Suprapubic skin (tissue), 4 donors: ENCODE results near the gene ZMYND11. TPM values are rescaled to one million over a fixed set of nuclear protein-coding genes. Genes with fewer than 3 reads are reported as not detected.

Experiments used
- DNase-seq, 2 donors: peaks; one replicate each; pipeline ENCODE4 v3.0.0-alpha.2; 2019; ENCODE audit warnings: low spot score in 2 of 2
- H3K27ac ChIP-seq: fragments of 200-600 bp; sonication (generic); one replicate; pipeline ENCODE4 v1.5.1; 2019
- H3K27me3 ChIP-seq: fragments of 200-600 bp; sonication (generic); one replicate; pipeline ENCODE4 v1.5.1; 2019
- H3K36me3 ChIP-seq: fragments of 200-600 bp; sonication (generic); one replicate; pipeline ENCODE4 v1.5.1; 2019
- H3K4me1 ChIP-seq: fragments of 200-600 bp; sonication (generic); one replicate; pipeline ENCODE4 v1.5.1; 2019
- H3K4me3 ChIP-seq: fragments of 200-600 bp; sonication (generic); one replicate; pipeline ENCODE4 v1.5.1; 2019; ENCODE audit warnings: mild to moderate bottlenecking
- H3K9me3 ChIP-seq: fragments of 200-600 bp; sonication (generic); one replicate; pipeline ENCODE4 v1.5.1; 2019
- CTCF ChIP-seq, 2 donors: fragments of 200-600 bp in 1 of 2; fragments of 450-650 bp in 1 of 2; sonication (generic) in 1 of 2; IDR thresholded peaks; one replicate each; pipeline ENCODE4 v1.5.1; 2016 to 2019; ENCODE audit warnings: antibody characterized with exemption in 2 of 2, mild to moderate bottlenecking in 1 of 2, moderate library complexity in 1 of 2
- EP300 ChIP-seq: sonication (generic); formaldehyde crosslinking; IDR thresholded peaks from one replicate; pipeline ENCODE4 v1.6.1; 2017; ENCODE audit warnings: antibody characterized with exemption
- POLR2A ChIP-seq, 2 donors: fragments of 450-650 bp; IDR thresholded peaks; one replicate each; pipeline ENCODE4 v1.6.1; 2017; ENCODE audit warnings: antibody characterized with exemption in 2 of 2, mild to moderate bottlenecking in 2 of 2, moderate library complexity in 2 of 2
- POLR2AphosphoS5 ChIP-seq, 3 donors: sonication (generic); formaldehyde crosslinking; IDR thresholded peaks; one replicate each; pipeline ENCODE4 v1.6.1; 2017; ENCODE audit warnings: antibody characterized with exemption in 3 of 3
- WGBS: methylation state at CpG from one replicate; pipeline ENCODE4 v1.1.5; 2018; 5-methylcytosine and 5-hydroxymethylcytosine counted together
- total RNA-seq, 4 donors: library from RNA; depleted of rRNA; stranded (reverse); fragments of >200 nt; gene quantifications; one replicate each; pipeline ENCODE4 v1.1.0, GENCODE V29; 2016

Gene ZMYND11
- total RNA-seq, 4 donors from 2014 or later, result 35.4 to 66.6 (median 53.1) TPM

- Histone ChIP-seq H3K27me3 (no peaks in the 10 kb centered on the region), H3K36me3 (no peaks in the 10 kb centered on the region), H3K4me1 (no peaks in the 10 kb centered on the region), H3K27ac (no peak overlapping the region), H3K9me3 (no peaks in the 10 kb centered on the region), H3K4me3 (no peak overlapping the region)
- DNase-seq, result peak in 1 of 2 donors; percentile 21
- WGBS, result 67% methylated on average over 8 of the region's 8 CpGs
- no peak for TF ChIP-seq EP300
- no peak for TF ChIP-seq POLR2AphosphoS5 (IDR thresholded peaks at IDR 0.05)
- TF ChIP-seq CTCF (IDR thresholded peaks at IDR 0.05), result no peak
- TF ChIP-seq POLR2A (IDR thresholded peaks at IDR 0.05), result no peak
Observed at GRCh38 chr10:266974-267425, 131.7 kb downstream of the ZMYND11 start.

- no peak overlapping the region for H3K27ac ChIP-seq
- H3K4me3 ChIP-seq, result no peak overlapping the region
- H3K27me3 ChIP-seq, result no peaks in the 10 kb centered on the region
- no peak for TF ChIP-seq POLR2AphosphoS5 (IDR thresholded peaks at IDR 0.05)
- no peak for TF ChIP-seq EP300
- no peak for TF ChIP-seq POLR2A (IDR thresholded peaks at IDR 0.05)
- no peak for TF ChIP-seq CTCF (IDR thresholded peaks at IDR 0.05)
- no peaks in the 10 kb centered on the region for H3K4me1 ChIP-seq
- no peaks in the 10 kb centered on the region for H3K9me3 ChIP-seq
- H3K36me3 ChIP-seq, result no peaks in the 10 kb centered on the region
- 88% methylated on average over 11 of the region's 11 CpGs for WGBS
- DNase-seq, result peak in 1 of 2 donors; percentile 52
Observed at GRCh38 chr10:267705-268104, 132.4 kb downstream of the ZMYND11 start.

GRCh38 chr10:269440-270074, 134.3 kb downstream of the ZMYND11 start:
- TF ChIP-seq CTCF (IDR thresholded peaks at IDR 0.05), result no peak
- no peak for TF ChIP-seq POLR2A (IDR thresholded peaks at IDR 0.05)
- no peak for TF ChIP-seq POLR2AphosphoS5 (IDR thresholded peaks at IDR 0.05)
- no peak for TF ChIP-seq EP300
- Histone ChIP-seq H3K27ac (no peak overlapping the region), H3K36me3 (no peaks in the 10 kb centered on the region), H3K27me3 (no peaks in the 10 kb centered on the region), H3K4me3 (no peak overlapping the region), H3K4me1 (no peaks in the 10 kb centered on the region), H3K9me3 (no peaks in the 10 kb centered on the region)
- peak in 1 of 2 donors; percentile 53 for DNase-seq
- WGBS, result 85% methylated on average over 9 of the region's 10 CpGs

- Histone ChIP-seq H3K4me1 (no peaks in the 10 kb centered on the region), H3K27me3 (no peaks in the 10 kb centered on the region), H3K27ac (no peak overlapping the region), H3K36me3 (peaks cover 7% of the 10 kb centered on the region), H3K4me3 (no peak overlapping the region), H3K9me3 (no peaks in the 10 kb centered on the region)
- no peak for TF ChIP-seq CTCF (IDR thresholded peaks at IDR 0.05)
- TF ChIP-seq POLR2AphosphoS5 (IDR thresholded peaks at IDR 0.05), result no peak
- TF ChIP-seq POLR2A (IDR thresholded peaks at IDR 0.05), result no peak
- no peak for TF ChIP-seq EP300
- no peak for DNase-seq
- 86% methylated on average over 3 of the region's 3 CpGs for WGBS
Observed at GRCh38 chr10:271201-271600, 135.9 kb downstream of the ZMYND11 start.

- WGBS, result 90% methylated on average over 6 of the region's 6 CpGs
- no peaks in the 10 kb centered on the region for H3K27me3 ChIP-seq
- DNase-seq, result no peak
- no peaks in the 10 kb centered on the region for H3K9me3 ChIP-seq
- no peak for TF ChIP-seq POLR2AphosphoS5 (IDR thresholded peaks at IDR 0.05)
- no peak for TF ChIP-seq POLR2A (IDR thresholded peaks at IDR 0.05)
- TF ChIP-seq EP300, result no peak
- TF ChIP-seq CTCF (IDR thresholded peaks at IDR 0.05), result no peak
- no peaks in the 10 kb centered on the region for H3K4me1 ChIP-seq
- H3K4me3 ChIP-seq, result no peak overlapping the region
- peaks cover 7% of the 10 kb centered on the region for H3K36me3 ChIP-seq
- no peak overlapping the region for H3K27ac ChIP-seq
Observed at GRCh38 chr10:271722-272121, 136.5 kb downstream of the ZMYND11 start.
